GM12801 (cell line): ENCODE results near the gene RIC1.

Source experiments
- TF ChIP-seq, protein P1 (sequence below): IDR thresholded peaks from one replicate; pipeline ENCODE4 v1.5.1; 2011; ENCODE audit warnings: control low read depth; ENCODE audit not compliant: insufficient read length; ENCODE audit errors: extremely low read depth

Gene RIC1

DNA sequence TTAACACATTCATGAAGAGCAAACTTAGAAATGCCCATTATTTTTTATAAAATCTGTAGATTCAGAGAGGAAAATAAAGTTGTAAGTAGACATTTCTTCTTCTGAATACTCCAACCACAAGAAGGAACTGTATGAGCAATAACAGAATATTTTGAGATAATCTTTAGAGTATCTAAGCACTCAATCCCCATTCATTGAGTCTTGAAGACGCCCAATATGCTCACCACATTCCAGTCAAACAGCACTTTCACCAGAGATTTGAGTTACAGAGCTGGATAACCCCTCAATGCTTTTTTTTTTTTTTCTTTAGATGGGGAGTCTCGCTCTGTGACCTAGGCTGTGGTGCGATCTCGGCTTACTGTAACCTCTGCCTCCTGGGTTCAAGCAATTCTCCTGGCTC, 14.7 kb upstream of the RIC1 start:
- TF ChIP-seq, protein P1, sequence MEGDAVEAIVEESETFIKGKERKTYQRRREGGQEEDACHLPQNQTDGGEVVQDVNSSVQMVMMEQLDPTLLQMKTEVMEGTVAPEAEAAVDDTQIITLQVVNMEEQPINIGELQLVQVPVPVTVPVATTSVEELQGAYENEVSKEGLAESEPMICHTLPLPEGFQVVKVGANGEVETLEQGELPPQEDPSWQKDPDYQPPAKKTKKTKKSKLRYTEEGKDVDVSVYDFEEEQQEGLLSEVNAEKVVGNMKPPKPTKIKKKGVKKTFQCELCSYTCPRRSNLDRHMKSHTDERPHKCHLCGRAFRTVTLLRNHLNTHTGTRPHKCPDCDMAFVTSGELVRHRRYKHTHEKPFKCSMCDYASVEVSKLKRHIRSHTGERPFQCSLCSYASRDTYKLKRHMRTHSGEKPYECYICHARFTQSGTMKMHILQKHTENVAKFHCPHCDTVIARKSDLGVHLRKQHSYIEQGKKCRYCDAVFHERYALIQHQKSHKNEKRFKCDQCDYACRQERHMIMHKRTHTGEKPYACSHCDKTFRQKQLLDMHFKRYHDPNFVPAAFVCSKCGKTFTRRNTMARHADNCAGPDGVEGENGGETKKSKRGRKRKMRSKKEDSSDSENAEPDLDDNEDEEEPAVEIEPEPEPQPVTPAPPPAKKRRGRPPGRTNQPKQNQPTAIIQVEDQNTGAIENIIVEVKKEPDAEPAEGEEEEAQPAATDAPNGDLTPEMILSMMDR: no peak

GRCh38 chr9:5614985-5615384, 13.9 kb upstream of the RIC1 start:
- TF ChIP-seq, protein P1: no peak

DNA sequence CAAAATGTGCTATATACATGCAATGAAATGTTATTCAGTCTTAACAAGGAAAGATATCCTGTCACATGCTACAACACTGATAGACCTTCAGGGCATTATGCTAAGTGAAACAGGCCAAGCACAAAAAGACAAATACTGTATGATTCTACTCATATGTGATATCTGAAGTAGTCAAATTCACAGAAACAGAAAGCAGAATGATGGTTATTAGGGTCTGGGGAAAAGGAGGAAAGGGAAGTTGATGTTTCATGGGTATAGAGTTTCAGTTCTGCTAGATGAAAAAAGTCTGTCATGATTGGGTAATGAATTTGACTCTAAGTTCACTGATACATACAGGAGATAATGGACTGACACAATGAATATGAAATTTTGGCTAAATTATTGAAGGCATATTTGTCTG, 11.2 kb upstream of the RIC1 start:
- TF ChIP-seq, protein P1: no peak

DNA sequence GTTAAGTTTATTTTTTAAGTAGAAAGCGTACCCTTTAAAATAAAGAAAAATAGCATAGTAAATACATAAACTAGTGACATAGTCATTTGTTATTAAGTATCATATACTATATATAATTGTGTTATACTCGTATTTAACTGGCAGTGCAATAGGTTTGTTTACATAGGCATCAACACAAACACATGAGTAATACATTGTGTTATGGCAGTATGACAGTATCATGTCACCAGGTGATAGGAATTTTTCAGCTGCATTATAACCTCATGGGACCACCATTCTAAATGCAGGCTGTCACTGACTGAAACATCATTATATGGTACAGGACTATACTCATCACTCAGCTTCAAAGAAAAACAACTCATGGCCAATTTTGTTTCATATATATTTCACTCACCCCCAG, 8.4 kb upstream of the RIC1 start:
- TF ChIP-seq, protein P1: no peak

GRCh38 chr9:5621327-5621726, 7.6 kb upstream of the RIC1 start:
- TF ChIP-seq, protein P1: no peak

- TF ChIP-seq, protein P1: no peak
These were observed 6.9 kb upstream of the RIC1 start for GRCh38 chr9:5622016-5622415.

DNA sequence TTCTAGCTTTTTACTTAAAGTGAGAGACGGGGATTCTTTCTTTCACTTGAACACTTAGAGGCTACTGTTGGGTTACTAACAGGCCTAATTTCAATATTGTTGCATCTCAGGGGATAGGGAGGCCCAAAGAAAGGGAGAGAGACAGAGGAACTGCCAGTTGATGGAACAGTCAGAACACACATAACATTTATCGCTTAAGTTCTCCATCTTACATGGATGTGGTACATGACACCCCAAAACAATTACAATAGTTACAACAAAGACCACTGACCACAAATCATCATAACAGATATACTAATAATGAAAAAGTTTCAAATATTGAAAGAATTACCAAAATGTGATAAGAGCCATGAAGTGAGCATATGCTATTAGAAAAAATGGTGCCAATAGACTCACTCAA, 4.3 kb upstream of the RIC1 start:
- TF ChIP-seq, protein P1: no peak
